ENCODE results near the gene ARHGAP6.
A peak's percentile ranks its signal among the peaks of the same experiment; 100 is the strongest.

Gene ARHGAP6

GRCh38 chrX:11257711-11258110, 408.0 kb downstream of the ARHGAP6 start:
- no peak for TF ChIP-seq CTCF (conservative IDR thresholded peaks at IDR 0.05; ENCODE audit: low read depth, low read length)
- Histone ChIP-seq H3K79me2 (ENCODE audit: insufficient read depth, low read depth) (no peaks in the 10 kb centered on the region), H3K27me3 (ENCODE audit: insufficient read depth, low read depth) (no peaks in the 10 kb centered on the region), H3K27ac (no peak overlapping the region), H3K36me3 (ENCODE audit: insufficient read depth) (no peaks in the 10 kb centered on the region), H3K9ac (no peak overlapping the region), H2AFZ (ENCODE audit: low read depth) (no peak overlapping the region), H3K4me2 (no peak overlapping the region), H4K20me1 (ENCODE audit: insufficient read depth) (no peaks in the 10 kb centered on the region), H3K4me1 (ENCODE audit: low read depth, poor library complexity, severe bottlenecking) (peaks cover 29% of the 10 kb centered on the region), H3K4me3 (IDR thresholded peaks at IDR 0.05; ENCODE audit: insufficient read depth, low read depth, low read length) (no peak overlapping the region)

- no peak overlapping the region for H2AFZ ChIP-seq (ENCODE audit: low read depth)
- no peaks in the 10 kb centered on the region for H3K36me3 ChIP-seq (ENCODE audit: insufficient read depth)
- no peak overlapping the region for H3K4me2 ChIP-seq
- H3K79me2 ChIP-seq (ENCODE audit: insufficient read depth, low read depth): no peaks in the 10 kb centered on the region
- TF ChIP-seq CTCF (conservative IDR thresholded peaks at IDR 0.05; ENCODE audit: low read depth, low read length): no peak
- no peak overlapping the region for H3K27ac ChIP-seq
- no peaks in the 10 kb centered on the region for H3K27me3 ChIP-seq (ENCODE audit: insufficient read depth, low read depth)
- H3K4me3 ChIP-seq (IDR thresholded peaks at IDR 0.05; ENCODE audit: insufficient read depth, low read depth, low read length): no peak overlapping the region
- peaks cover 25% of the 10 kb centered on the region for H3K4me1 ChIP-seq (ENCODE audit: low read depth, poor library complexity, severe bottlenecking)
- no peak overlapping the region for H3K9ac ChIP-seq
- H4K20me1 ChIP-seq (ENCODE audit: insufficient read depth): no peaks in the 10 kb centered on the region
These were observed 408.4 kb downstream of the ARHGAP6 start for GRCh38 chrX:11257290-11257689.

- Histone ChIP-seq H3K36me3 (ENCODE audit: insufficient read depth) (no peaks in the 10 kb centered on the region), H3K27me3 (ENCODE audit: insufficient read depth, low read depth) (no peaks in the 10 kb centered on the region), H3K4me2 (no peak overlapping the region), H3K9ac (no peak overlapping the region), H2AFZ (ENCODE audit: low read depth) (no peak overlapping the region), H4K20me1 (ENCODE audit: insufficient read depth) (no peaks in the 10 kb centered on the region), H3K79me2 (ENCODE audit: insufficient read depth, low read depth) (no peaks in the 10 kb centered on the region), H3K27ac (no peak overlapping the region), H3K4me3 (IDR thresholded peaks at IDR 0.05; ENCODE audit: insufficient read depth, low read depth, low read length) (no peak overlapping the region), H3K4me1 (ENCODE audit: low read depth, poor library complexity, severe bottlenecking) (peaks cover 7% of the 10 kb centered on the region)
- no peak for TF ChIP-seq CTCF (conservative IDR thresholded peaks at IDR 0.05; ENCODE audit: low read depth, low read length)
These were observed 411.2 kb downstream of the ARHGAP6 start for GRCh38 chrX:11254417-11255109.

DNA sequence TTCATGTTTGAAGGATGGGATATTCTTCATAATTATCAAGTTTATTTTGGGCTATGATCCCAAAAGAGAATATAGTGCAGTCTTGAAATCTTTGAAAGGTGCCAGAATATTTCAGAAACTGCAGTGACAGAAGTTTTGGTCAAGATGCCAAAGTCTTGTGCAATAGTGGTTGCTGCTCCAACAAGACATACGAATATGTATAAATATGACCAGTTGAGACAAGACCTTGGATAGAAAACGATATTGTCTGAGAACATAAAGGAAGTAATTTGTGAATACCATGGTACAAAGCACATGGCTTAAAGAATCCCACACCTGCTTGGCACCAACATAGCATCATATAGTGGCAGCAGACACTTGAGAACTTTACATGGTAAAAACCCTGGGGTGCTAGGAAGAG, 421.1 kb downstream of the ARHGAP6 start:
- H3K36me3 ChIP-seq (ENCODE audit: insufficient read depth): no peaks in the 10 kb centered on the region
- no peak overlapping the region for H3K27ac ChIP-seq
- no peaks in the 10 kb centered on the region for H3K27me3 ChIP-seq (ENCODE audit: insufficient read depth, low read depth)
- peak overlapping the region; percentile 36; the same call in 1 of the 2 replicates for H3K4me2 ChIP-seq
- H3K4me1 ChIP-seq (ENCODE audit: low read depth, poor library complexity, severe bottlenecking): peaks cover 44% of the 10 kb centered on the region
- H4K20me1 ChIP-seq (ENCODE audit: insufficient read depth): no peaks in the 10 kb centered on the region
- no peak for TF ChIP-seq CTCF (conservative IDR thresholded peaks at IDR 0.05; ENCODE audit: low read depth, low read length)
- H2AFZ ChIP-seq (ENCODE audit: low read depth): no peak overlapping the region
- H3K9ac ChIP-seq: no peak overlapping the region
- no peak overlapping the region for H3K4me3 ChIP-seq (IDR thresholded peaks at IDR 0.05; ENCODE audit: insufficient read depth, low read depth, low read length)
- no peaks in the 10 kb centered on the region for H3K79me2 ChIP-seq (ENCODE audit: insufficient read depth, low read depth)
